ENCODE data around the gene PLEKHM1. TPM values are rescaled to one million over a fixed set of nuclear protein-coding genes. Genes with fewer than 3 reads are reported as not detected.

The PLEKHM1 gene
- total and polyA plus RNA-seq, 12 donors, result 10.1 to 152 (median 51.6) TPM

DNA sequence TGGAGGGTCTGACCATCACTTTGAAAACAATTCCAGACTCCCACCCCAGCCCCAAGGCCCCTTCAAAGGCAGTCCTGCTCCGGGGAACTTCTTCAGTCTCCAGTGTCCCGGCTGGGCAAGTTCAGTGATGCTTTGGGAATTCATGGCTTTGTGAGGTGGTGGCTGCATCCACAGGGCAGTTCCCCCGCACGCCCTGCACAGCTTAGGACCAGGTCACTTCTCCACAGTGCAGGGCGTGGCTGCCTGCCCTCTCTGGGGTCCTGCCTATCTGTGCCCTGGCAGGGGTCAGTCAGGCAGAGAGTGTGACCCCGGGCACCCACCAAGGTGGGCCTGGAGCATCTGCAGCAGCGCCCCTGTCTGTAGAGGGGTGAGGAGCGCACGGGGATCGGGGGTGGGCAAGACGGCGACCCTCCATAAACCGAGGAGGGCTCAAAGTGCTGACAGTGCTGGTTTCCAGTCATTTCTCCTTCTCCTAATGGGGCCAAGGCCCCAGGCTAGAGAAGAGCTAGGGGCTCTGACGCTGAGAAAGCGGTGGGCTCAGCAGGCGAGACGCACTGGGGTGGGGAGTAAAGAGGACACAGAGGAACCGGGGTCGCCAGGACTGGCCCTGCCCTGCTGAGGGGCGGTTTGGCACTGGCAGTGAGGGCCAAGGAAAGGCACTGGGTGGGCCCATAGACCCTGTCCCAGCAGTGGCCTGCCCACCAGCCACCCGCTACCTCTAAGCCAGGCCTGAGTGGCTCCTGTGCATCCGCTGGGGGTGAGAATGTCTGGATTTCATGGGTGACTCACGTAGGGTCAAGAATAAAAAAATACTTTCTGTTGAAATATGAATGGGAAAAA is 53.7 kb downstream of the PLEKHM1 start:
- Histone ChIP-seq H3K27me3 (no peaks in the 10 kb centered on the region), H3K36me3 (replicated peaks in 1 of 2) (peaks cover 0 to 43% of the 10 kb centered on the region in 2 donors), H3K4me1 (replicated peaks in 1 of 2) (peaks cover 5 to 12% of the 10 kb centered on the region in 2 donors), H3K27ac (no peak overlapping the region), H3K4me3 (no peak overlapping the region), H3K9me3 (replicated peaks in 1 of 3) (no peaks in the 10 kb centered on the region)
- no peak for TF ChIP-seq POLR2A (IDR thresholded peaks at IDR 0.05)
- TF ChIP-seq, protein P1, sequence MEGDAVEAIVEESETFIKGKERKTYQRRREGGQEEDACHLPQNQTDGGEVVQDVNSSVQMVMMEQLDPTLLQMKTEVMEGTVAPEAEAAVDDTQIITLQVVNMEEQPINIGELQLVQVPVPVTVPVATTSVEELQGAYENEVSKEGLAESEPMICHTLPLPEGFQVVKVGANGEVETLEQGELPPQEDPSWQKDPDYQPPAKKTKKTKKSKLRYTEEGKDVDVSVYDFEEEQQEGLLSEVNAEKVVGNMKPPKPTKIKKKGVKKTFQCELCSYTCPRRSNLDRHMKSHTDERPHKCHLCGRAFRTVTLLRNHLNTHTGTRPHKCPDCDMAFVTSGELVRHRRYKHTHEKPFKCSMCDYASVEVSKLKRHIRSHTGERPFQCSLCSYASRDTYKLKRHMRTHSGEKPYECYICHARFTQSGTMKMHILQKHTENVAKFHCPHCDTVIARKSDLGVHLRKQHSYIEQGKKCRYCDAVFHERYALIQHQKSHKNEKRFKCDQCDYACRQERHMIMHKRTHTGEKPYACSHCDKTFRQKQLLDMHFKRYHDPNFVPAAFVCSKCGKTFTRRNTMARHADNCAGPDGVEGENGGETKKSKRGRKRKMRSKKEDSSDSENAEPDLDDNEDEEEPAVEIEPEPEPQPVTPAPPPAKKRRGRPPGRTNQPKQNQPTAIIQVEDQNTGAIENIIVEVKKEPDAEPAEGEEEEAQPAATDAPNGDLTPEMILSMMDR (IDR thresholded peaks at IDR 0.05), result no peak
- DNase-seq, result no peak
- WGBS, 4 donors, result 88 to 93% (median 89%) methylated on average over 18 to 23 of the region's 23 CpGs
- intact Hi-C loops (cut with DNase I), result no loop called here

DNA sequence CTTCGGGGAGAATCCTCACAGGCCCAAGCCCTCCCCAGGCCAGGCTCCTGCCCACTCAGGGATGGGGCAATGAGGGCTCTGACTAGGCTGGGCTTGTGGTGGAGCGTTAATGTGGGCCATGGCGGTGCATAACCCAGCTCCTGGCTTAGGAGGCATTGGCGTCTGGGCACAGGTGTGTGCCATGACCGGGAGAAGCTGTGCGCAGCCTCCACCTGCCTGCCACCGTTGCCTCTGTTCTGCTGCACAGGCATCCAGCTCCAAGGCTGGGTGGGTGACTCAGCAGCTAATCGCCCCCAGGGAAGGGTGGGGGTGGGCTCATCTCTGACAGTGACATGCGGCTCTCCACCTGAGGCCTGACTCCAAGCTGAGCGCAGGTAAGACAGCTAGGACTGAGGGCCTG is 54.4 kb downstream of the PLEKHM1 start:
- H3K4me1 ChIP-seq (replicated peaks in 1 of 2), result peaks cover 9 to 18% of the 10 kb centered on the region in 2 donors
- H3K36me3 ChIP-seq (replicated peaks in 1 of 2), result peaks cover 0 to 43% of the 10 kb centered on the region in 2 donors
- intact Hi-C loops (cut with DNase I), result no loop called here
- no peak overlapping the region for H3K4me3 ChIP-seq
- no peaks in the 10 kb centered on the region for H3K9me3 ChIP-seq (replicated peaks in 1 of 3)
- DNase-seq, result no peak
- 83 to 91% (median 90%) methylated on average over 5 to 10 of the region's 10 CpGs for WGBS, 4 donors
- TF ChIP-seq, protein P1 (IDR thresholded peaks at IDR 0.05), result no peak
- no peak for TF ChIP-seq POLR2A (IDR thresholded peaks at IDR 0.05)
- H3K27ac ChIP-seq, result no peak overlapping the region
- peaks cover 2% of the 10 kb centered on the region for H3K27me3 ChIP-seq

DNA sequence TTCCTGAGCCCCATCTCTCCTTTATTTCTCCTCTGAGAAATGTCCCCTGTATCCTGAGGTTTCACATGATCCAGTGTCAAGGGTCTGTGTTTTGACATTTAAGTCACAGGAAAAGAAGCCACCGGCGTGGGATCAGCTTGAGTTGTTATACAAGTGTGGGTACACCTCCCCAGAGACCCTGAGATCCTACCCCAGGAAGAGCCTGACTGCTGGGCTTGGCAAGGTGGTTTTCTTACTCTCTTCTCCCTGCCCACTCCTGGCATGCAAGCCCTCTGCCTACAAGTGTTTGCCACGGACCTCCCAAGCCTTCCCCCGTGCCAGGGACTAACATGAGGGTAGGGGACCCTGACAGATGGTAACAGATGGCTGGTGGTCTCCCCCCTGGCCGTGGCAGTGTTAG is 55.0 kb downstream of the PLEKHM1 start:
- Histone ChIP-seq H3K36me3 (replicated peaks in 1 of 2) (peaks cover 0 to 43% of the 10 kb centered on the region in 2 donors), H3K4me3 (no peak overlapping the region), H3K9me3 (replicated peaks in 1 of 3) (no peaks in the 10 kb centered on the region), H3K27me3 (peaks cover 9% of the 10 kb centered on the region), H3K4me1 (replicated peaks in 1 of 2) (peaks cover 16 to 25% of the 10 kb centered on the region in 2 donors), H3K27ac (no peak overlapping the region)
- intact Hi-C loops (cut with DNase I), result no loop called here
- WGBS, 4 donors, result 82 to 90% (median 86%) methylated on average over 4 to 5 of the region's 5 CpGs
- DNase-seq, result no peak
- TF ChIP-seq POLR2A (IDR thresholded peaks at IDR 0.05), result no peak
- TF ChIP-seq, protein P1 (IDR thresholded peaks at IDR 0.05), result no peak

DNA sequence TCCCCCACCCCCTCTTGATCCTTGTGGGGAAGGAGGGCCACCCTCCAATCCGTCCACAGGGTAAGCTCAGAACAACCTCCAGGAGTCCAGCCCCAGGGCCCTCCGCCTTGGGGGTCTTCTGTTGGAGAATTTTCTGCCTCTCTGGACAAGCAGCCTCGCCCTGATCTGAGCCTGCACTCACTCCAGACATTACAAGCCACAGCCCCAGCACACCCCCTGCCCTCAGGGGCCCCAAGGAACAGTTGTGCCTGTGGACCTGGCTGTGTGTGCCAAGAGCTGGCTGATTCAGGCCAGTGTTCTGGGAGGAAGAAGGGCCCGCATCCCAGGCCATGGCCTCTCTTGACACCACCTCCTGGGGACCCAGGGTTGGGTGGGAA is 57.4 kb downstream of the PLEKHM1 start:
- Histone ChIP-seq H3K36me3 (replicated peaks in 1 of 2) (peaks cover 0 to 25% of the 10 kb centered on the region in 2 donors), H3K4me1 (replicated peaks in 1 of 2) (peaks cover 29% of the 10 kb centered on the region in 2 donors), H3K9me3 (replicated peaks in 1 of 3) (no peaks in the 10 kb centered on the region), H3K27me3 (peaks cover 17% of the 10 kb centered on the region), H3K27ac (peak overlapping the region in 2 of 5 donors; percentile 13 to 79), H3K4me3 (peak overlapping the region in 1 of 4 donors; percentile 58)
- intact Hi-C loops (cut with DNase I), result loop anchor here in 1 of 2 donors (5.0 kb wide), 1 partner anchor 154 kb away; no protein-coding TSS in a partner anchor
- 57 to 75% (median 72%) methylated on average over 1 to 4 of the region's 4 CpGs for WGBS, 4 donors
- peak in 1 of 7 donors; percentile 21 for DNase-seq
- TF ChIP-seq, protein P1 (IDR thresholded peaks at IDR 0.05), result no peak
- no peak for TF ChIP-seq POLR2A (IDR thresholded peaks at IDR 0.05)
